A549 (cell line): Measurements from ENCODE around the gene PTPN13.

Experiments
- CEBPB ChIP-seq, 2 experiments: fragments of >200 bp in 1 of 2; sonication (Bioruptor Twin) in 1 of 2; formaldehyde crosslinking in 1 of 2; IDR thresholded peaks; 2 replicates each; pipeline ENCODE4 v1.6.1; 2012 to 2016
- HDAC2 ChIP-seq: fragments of 200-600 bp; sonication (generic); IDR thresholded peaks from 2 replicates; pipeline ENCODE4 v1.6.1; 2016
- POLR2A ChIP-seq: IDR thresholded peaks from 2 replicates; pipeline ENCODE4 v1.6.1; 2012; ENCODE audit warnings: mild to moderate bottlenecking, low read length
- TF ChIP-seq, protein P1 (sequence below): fragments of >200 bp; sonication (Bioruptor Twin); formaldehyde crosslinking; IDR thresholded peaks from 3 replicates; pipeline ENCODE4 v1.5.1; 2016

GRCh38 chr4:86737244-86737643 lies 143.1 kb downstream of the PTPN13 start:
- TF ChIP-seq POLR2A, result no peak
- TF ChIP-seq, protein P1, sequence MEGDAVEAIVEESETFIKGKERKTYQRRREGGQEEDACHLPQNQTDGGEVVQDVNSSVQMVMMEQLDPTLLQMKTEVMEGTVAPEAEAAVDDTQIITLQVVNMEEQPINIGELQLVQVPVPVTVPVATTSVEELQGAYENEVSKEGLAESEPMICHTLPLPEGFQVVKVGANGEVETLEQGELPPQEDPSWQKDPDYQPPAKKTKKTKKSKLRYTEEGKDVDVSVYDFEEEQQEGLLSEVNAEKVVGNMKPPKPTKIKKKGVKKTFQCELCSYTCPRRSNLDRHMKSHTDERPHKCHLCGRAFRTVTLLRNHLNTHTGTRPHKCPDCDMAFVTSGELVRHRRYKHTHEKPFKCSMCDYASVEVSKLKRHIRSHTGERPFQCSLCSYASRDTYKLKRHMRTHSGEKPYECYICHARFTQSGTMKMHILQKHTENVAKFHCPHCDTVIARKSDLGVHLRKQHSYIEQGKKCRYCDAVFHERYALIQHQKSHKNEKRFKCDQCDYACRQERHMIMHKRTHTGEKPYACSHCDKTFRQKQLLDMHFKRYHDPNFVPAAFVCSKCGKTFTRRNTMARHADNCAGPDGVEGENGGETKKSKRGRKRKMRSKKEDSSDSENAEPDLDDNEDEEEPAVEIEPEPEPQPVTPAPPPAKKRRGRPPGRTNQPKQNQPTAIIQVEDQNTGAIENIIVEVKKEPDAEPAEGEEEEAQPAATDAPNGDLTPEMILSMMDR, result no peak
- no peak for TF ChIP-seq CEBPB (IDR thresholded peaks at IDR 0.05)
- TF ChIP-seq HDAC2, result no peak
